ENCODE measurements around the gene XYLT2. TPM values are rescaled to one million over a fixed set of nuclear protein-coding genes. Genes with fewer than 3 reads are reported as not detected.
A peak's percentile ranks its signal among the peaks of the same experiment; 100 is the strongest.

XYLT2 gene
- total and polyA plus RNA-seq, 4 donors, result 15.3 to 35.9 (median 21.0) TPM

DNA sequence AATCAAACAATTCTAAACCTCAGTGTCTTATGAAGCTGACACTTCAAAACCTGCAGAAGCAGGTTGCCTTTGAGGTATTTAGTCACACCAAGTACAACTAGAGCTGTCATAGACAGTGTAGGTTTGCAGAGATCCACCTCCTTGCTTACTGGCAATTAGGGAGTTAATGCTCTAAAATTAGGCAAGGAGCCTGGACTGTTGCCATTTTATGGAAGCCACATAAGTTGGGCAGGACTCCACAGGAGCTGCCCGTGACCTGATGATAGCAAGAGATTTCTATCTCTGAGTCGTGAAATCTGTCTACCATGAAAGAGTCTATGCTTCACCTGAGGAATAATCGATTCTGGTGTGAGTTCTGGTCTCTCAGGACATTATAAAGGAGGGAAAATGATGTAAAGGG, 36.0 kb downstream of the XYLT2 start:
- no peaks in the 10 kb centered on the region for H3K27me3 ChIP-seq (ENCODE audit: control insufficient read depth, insufficient read depth, low read length)
- 86% methylated on average over 3 of the region's 3 CpGs for WGBS (ENCODE audit: insufficient coverage)
- H3K9me3 ChIP-seq (ENCODE audit: control insufficient read depth, insufficient read depth, low read length), result no peaks in the 10 kb centered on the region
- DNase-seq (ENCODE audit: low read depth in 4 of 6, low spot score in 6 of 6), result no peak
- H3K4me3 ChIP-seq (ENCODE audit: low read depth, low read length), result no peak overlapping the region
- no peak overlapping the region for H3K27ac ChIP-seq (ENCODE audit: low read depth, low read length)
- H3K36me3 ChIP-seq (ENCODE audit: control insufficient read depth, insufficient read depth, low read length), result peaks cover 54% of the 10 kb centered on the region
- H3K4me1 ChIP-seq (ENCODE audit: control insufficient read depth, insufficient read depth, low read length), result no peaks in the 10 kb centered on the region

DNA sequence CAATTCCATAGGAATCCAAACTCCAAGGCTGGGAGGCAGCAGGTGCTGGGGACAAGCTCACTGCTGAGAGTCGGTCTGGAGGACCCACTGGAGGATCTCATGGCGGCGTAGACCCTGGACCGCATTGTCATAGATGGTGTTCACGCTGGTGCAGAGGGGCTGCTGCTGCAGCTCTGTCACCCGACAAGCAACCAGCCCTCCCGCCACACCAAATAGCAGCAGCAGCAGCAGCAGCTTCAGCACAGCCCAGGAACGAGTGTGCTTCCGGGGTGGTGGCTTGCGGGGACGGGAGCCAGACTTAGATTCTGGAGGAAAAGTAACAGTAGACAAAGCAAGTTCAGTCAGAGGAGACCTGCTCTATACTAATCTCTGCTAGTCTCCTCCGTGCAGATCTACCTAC, 37.0 kb downstream of the XYLT2 start:
- Histone ChIP-seq H3K36me3 (ENCODE audit: control insufficient read depth, insufficient read depth, low read length) (peaks cover 62% of the 10 kb centered on the region), H3K4me3 (ENCODE audit: low read depth, low read length) (no peak overlapping the region), H3K9me3 (ENCODE audit: control insufficient read depth, insufficient read depth, low read length) (no peaks in the 10 kb centered on the region), H3K27me3 (ENCODE audit: control insufficient read depth, insufficient read depth, low read length) (no peaks in the 10 kb centered on the region), H3K27ac (ENCODE audit: low read depth, low read length) (no peak overlapping the region), H3K4me1 (ENCODE audit: control insufficient read depth, insufficient read depth, low read length) (no peaks in the 10 kb centered on the region)
- WGBS (ENCODE audit: insufficient coverage), result 100% methylated on average over 7 of the region's 12 CpGs
- no peak for DNase-seq (ENCODE audit: low read depth in 4 of 6, low spot score in 6 of 6)

DNA sequence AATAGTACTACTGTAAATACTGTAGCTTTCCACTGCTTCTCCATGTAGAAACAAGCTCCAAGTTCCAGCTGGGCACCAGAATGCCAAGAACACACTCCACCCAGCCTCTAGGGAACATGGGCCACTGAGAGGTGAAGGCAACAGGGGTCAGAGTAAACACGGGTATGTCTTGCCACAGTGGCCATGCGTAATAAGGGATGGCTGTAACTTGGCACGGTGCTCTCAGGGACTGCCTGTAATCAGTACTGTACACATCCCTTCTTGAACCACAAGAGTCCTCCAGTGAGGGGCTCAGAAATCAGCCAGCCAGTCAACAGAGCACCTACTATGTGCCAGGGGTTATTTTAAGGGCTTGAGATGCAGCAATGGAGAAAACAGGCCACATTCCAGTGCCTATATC, 40.6 kb downstream of the XYLT2 start:
- Histone ChIP-seq H3K27ac (ENCODE audit: low read depth, low read length) (no peak overlapping the region), H3K4me3 (ENCODE audit: low read depth, low read length) (no peak overlapping the region), H3K4me1 (ENCODE audit: control insufficient read depth, insufficient read depth, low read length) (no peaks in the 10 kb centered on the region), H3K27me3 (ENCODE audit: control insufficient read depth, insufficient read depth, low read length) (no peaks in the 10 kb centered on the region), H3K9me3 (ENCODE audit: control insufficient read depth, insufficient read depth, low read length) (no peaks in the 10 kb centered on the region), H3K36me3 (ENCODE audit: control insufficient read depth, insufficient read depth, low read length) (peaks cover 75% of the 10 kb centered on the region)
- no CpG with 5 or more reads among the region's 3 CpGs for WGBS (ENCODE audit: insufficient coverage)
- DNase-seq (ENCODE audit: low read depth in 4 of 6, low spot score in 6 of 6), result no peak

DNA sequence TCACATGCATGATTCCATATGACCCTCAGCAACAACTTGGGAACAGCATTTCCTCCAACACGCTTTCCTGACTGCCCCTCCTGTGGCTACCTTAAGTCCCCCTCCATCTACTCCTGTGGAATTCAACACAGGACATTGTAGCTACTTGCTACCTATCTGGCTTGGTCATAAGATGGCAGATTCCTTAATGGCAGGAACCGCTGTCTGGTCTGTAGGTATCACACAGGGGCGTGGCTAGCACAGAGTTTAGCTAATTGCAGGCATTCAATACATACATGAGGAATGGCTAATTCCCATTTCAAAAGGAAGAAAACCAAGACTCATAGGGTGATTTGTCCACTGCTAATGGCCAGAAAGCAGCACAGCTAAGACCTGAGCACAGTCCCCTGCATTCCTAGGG, 42.8 kb downstream of the XYLT2 start:
- Histone ChIP-seq H3K27me3 (ENCODE audit: control insufficient read depth, insufficient read depth, low read length) (no peaks in the 10 kb centered on the region), H3K36me3 (ENCODE audit: control insufficient read depth, insufficient read depth, low read length) (peaks cover 83% of the 10 kb centered on the region), H3K27ac (ENCODE audit: low read depth, low read length) (no peak overlapping the region), H3K4me1 (ENCODE audit: control insufficient read depth, insufficient read depth, low read length) (no peaks in the 10 kb centered on the region), H3K9me3 (ENCODE audit: control insufficient read depth, insufficient read depth, low read length) (no peaks in the 10 kb centered on the region), H3K4me3 (ENCODE audit: low read depth, low read length) (no peak overlapping the region)
- 95% methylated on average over 2 of the region's 3 CpGs for WGBS (ENCODE audit: insufficient coverage)
- no peak for DNase-seq (ENCODE audit: low read depth in 4 of 6, low spot score in 6 of 6)

DNA sequence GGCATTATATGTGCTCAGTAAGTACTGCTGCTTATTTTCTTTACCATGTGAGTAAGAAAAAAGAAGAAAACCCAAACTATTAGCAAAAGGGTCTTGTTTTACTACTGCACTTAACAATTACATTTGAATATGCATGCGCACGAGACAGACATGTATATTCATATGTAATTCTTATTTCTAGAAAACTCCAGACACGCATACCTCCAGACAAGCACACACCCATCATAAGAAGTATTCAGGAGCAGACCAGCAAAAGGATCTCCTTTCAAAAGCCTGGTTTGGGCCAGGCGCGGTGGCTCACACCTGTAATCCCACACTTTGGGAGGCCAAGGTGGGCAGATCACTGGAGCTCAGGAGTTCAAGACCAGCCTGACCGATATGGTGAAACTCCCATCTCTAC, 43.6 kb downstream of the XYLT2 start:
- H3K9me3 ChIP-seq (ENCODE audit: control insufficient read depth, insufficient read depth, low read length), result no peaks in the 10 kb centered on the region
- no peak overlapping the region for H3K27ac ChIP-seq (ENCODE audit: low read depth, low read length)
- WGBS (ENCODE audit: insufficient coverage), result 100% methylated on average over 1 of the region's 6 CpGs
- H3K27me3 ChIP-seq (ENCODE audit: control insufficient read depth, insufficient read depth, low read length), result no peaks in the 10 kb centered on the region
- H3K4me3 ChIP-seq (ENCODE audit: low read depth, low read length), result no peak overlapping the region
- no peak for DNase-seq (ENCODE audit: low read depth in 4 of 6, low spot score in 6 of 6)
- H3K36me3 ChIP-seq (ENCODE audit: control insufficient read depth, insufficient read depth, low read length), result peaks cover 81% of the 10 kb centered on the region
- H3K4me1 ChIP-seq (ENCODE audit: control insufficient read depth, insufficient read depth, low read length), result no peaks in the 10 kb centered on the region

DNA sequence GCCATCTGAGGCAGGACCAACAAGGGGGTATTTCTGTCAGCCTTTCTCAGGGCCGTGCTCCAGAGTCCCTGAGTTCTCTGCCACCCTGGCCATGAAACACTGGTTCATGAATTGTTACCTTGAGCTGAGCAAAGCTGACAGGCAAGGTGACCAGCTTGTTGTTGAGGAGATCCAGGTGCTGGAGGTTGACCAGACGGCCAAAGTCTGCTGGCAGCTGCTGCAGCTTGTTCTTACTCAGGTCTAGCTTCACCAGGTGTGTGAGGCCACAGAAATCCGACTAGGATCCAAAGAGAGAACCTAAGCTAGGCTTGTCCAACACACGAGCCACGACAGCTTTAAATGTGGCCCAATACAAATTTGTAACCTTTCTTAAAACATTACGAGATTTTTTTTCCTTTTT, 46.7 kb downstream of the XYLT2 start:
- Histone ChIP-seq H3K36me3 (ENCODE audit: control insufficient read depth, insufficient read depth, low read length) (peaks cover 57% of the 10 kb centered on the region), H3K4me1 (ENCODE audit: control insufficient read depth, insufficient read depth, low read length) (peaks cover 15% of the 10 kb centered on the region), H3K4me3 (ENCODE audit: low read depth, low read length) (no peak overlapping the region), H3K27ac (ENCODE audit: low read depth, low read length) (no peak overlapping the region), H3K9me3 (ENCODE audit: control insufficient read depth, insufficient read depth, low read length) (no peaks in the 10 kb centered on the region), H3K27me3 (ENCODE audit: control insufficient read depth, insufficient read depth, low read length) (no peaks in the 10 kb centered on the region)
- DNase-seq (ENCODE audit: low read depth in 4 of 6, low spot score in 6 of 6), result no peak
- 97% methylated on average over 6 of the region's 6 CpGs for WGBS (ENCODE audit: insufficient coverage)

DNA sequence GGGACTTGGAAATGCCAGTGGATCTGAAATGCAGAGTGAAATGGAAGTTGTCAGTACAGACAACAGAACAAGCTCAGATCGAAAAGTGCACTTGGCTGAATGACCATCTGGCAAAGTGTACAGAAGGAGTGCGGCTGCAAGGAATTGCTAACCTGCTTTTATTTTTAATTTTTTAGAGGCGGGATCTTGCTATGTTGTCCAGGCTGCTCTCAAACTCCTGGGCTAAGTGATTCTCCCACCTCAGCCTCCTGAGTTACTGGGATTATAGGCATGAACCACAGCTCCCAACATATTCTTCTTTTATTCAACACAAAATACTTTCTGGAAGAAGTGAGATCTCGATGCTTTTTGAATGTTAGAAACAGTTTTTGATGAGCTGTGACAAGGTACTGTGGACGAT, 47.8 kb downstream of the XYLT2 start:
- Histone ChIP-seq H3K36me3 (ENCODE audit: control insufficient read depth, insufficient read depth, low read length) (peaks cover 47% of the 10 kb centered on the region), H3K4me3 (ENCODE audit: low read depth, low read length) (no peak overlapping the region), H3K27ac (ENCODE audit: low read depth, low read length) (no peak overlapping the region), H3K27me3 (ENCODE audit: control insufficient read depth, insufficient read depth, low read length) (no peaks in the 10 kb centered on the region), H3K4me1 (ENCODE audit: control insufficient read depth, insufficient read depth, low read length) (peaks cover 19% of the 10 kb centered on the region), H3K9me3 (ENCODE audit: control insufficient read depth, insufficient read depth, low read length) (no peaks in the 10 kb centered on the region)
- DNase-seq (ENCODE audit: low read depth in 4 of 6, low spot score in 6 of 6), result no peak
- WGBS (ENCODE audit: insufficient coverage), result 89% methylated on average over 3 of the region's 5 CpGs

DNA sequence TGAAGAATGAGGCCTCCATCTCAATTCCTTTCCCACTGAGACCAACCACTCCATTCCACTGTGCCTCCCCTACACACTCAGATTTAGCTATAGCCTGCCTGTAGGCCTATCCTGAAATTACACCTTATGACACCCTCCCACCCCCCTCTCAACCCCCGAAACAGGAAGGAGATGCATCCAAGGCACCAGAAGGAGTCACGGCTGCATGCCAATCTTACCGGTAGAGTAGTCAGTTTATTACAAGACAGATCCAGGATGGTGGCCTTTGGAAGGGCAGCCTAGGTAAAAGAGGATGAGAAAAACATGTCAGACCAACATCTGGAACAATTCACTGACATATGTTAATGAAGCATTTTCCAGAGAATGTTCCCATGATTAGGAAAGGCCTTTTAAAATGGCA, 48.8 kb downstream of the XYLT2 start:
- Histone ChIP-seq H3K27me3 (ENCODE audit: control insufficient read depth, insufficient read depth, low read length) (no peaks in the 10 kb centered on the region), H3K27ac (ENCODE audit: low read depth, low read length) (no peak overlapping the region), H3K36me3 (ENCODE audit: control insufficient read depth, insufficient read depth, low read length) (peaks cover 39% of the 10 kb centered on the region), H3K9me3 (ENCODE audit: control insufficient read depth, insufficient read depth, low read length) (no peaks in the 10 kb centered on the region), H3K4me1 (ENCODE audit: control insufficient read depth, insufficient read depth, low read length) (peaks cover 19% of the 10 kb centered on the region), H3K4me3 (ENCODE audit: low read depth, low read length) (no peak overlapping the region)
- no CpG with 5 or more reads among the region's 3 CpGs for WGBS (ENCODE audit: insufficient coverage)
- DNase-seq (ENCODE audit: low read depth in 4 of 6, low spot score in 6 of 6), result no peak

DNA sequence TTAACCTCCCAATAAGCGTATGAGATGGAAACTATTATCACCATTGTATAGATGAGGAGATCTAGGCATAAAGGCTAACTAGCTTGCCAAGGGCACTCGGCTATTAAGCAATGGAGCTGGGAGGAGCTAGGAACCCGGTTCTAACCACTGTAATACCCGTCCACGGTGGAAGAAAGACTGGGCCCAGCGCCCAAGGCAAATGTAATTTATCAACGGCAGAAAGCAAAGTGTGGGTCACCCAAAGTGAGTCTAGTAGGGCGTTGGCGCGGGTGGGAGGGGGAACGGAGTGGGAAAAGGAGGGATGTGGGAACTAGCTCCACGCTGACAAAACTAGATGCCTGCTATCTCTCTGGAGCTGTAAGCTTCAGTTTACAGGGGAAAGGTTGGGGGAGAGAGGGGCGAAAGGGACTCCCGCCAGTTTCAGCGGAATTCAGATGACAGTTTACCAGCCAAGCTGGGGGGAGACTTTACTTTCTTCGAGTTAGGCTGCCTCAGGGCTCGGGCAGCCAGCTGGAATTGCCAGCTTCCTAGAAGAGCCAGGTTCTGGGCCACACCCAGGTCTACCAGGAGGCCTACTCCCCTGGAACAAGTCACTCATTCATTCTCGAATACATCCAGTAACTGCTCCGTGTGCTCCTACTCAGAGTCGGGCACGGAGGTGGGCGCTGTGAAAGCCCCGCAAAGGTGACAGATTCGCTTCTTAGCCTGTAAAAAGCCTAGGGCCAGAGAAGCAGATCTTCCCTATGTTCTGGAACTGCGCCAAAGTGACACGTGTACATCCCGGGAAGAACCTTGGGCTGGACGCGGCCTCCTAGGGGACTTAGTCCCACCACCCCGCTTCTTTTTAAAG, 50.6 kb downstream of the XYLT2 start:
- H3K9me3 ChIP-seq (ENCODE audit: control insufficient read depth, insufficient read depth, low read length), result no peaks in the 10 kb centered on the region
- H3K27ac ChIP-seq (ENCODE audit: low read depth, low read length), result peak overlapping the region; percentile 25
- peaks cover 28% of the 10 kb centered on the region for H3K36me3 ChIP-seq (ENCODE audit: control insufficient read depth, insufficient read depth, low read length)
- H3K4me1 ChIP-seq (ENCODE audit: control insufficient read depth, insufficient read depth, low read length), result peaks cover 19% of the 10 kb centered on the region
- H3K27me3 ChIP-seq (ENCODE audit: control insufficient read depth, insufficient read depth, low read length), result no peaks in the 10 kb centered on the region
- H3K4me3 ChIP-seq (ENCODE audit: low read depth, low read length), result peak overlapping the region; percentile 91
- peak in 2 of 6 donors; percentile 31 to 52 for DNase-seq (ENCODE audit: low read depth in 4 of 6, low spot score in 6 of 6)
- WGBS (ENCODE audit: insufficient coverage), result 7% methylated on average over 27 of the region's 30 CpGs
